HepG2 (cell line): Measurements from ENCODE around the gene UPB1. TPM values are rescaled to one million over a fixed set of nuclear protein-coding genes. Genes with fewer than 3 reads are reported as not detected.

Experiments
- ARID5B ChIP-seq: IDR thresholded peaks from 2 replicates; pipeline ENCODE4 v1.4.0; 2020; ENCODE audit warnings: mild to moderate bottlenecking, missing genetic modification reagents
- KLF11 ChIP-seq: IDR thresholded peaks from 2 replicates; pipeline ENCODE4 v1.6.1; 2016; ENCODE audit warnings: missing compliant biosample characterization
- MEIS1 ChIP-seq: sonication (generic); formaldehyde crosslinking; IDR thresholded peaks from 2 replicates; pipeline ENCODE4 v1.9.0; 2021; ENCODE audit warnings: mild to moderate bottlenecking, missing genetic modification reagents, moderate library complexity, borderline replicate concordance
- NFAT5 ChIP-seq: sonication (generic); formaldehyde crosslinking; IDR thresholded peaks from 2 replicates; pipeline ENCODE4 v1.4.0; 2020; ENCODE audit warnings: missing genetic modification reagents
- ZNF292 ChIP-seq: sonication (generic); formaldehyde crosslinking; IDR thresholded peaks from 2 replicates; pipeline ENCODE4 v1.8.1; 2022; ENCODE audit warnings: mild to moderate bottlenecking, low read depth, missing genetic modification reagents, borderline replicate concordance
- ZNF383 ChIP-seq: sonication (generic); formaldehyde crosslinking; IDR thresholded peaks from 2 replicates; pipeline ENCODE4 v1.4.0; 2020; ENCODE audit warnings: missing genetic modification reagents, mild to moderate bottlenecking, borderline replicate concordance
- ZNF761 ChIP-seq: sonication (generic); formaldehyde crosslinking; conservative IDR thresholded peaks from 2 replicates; pipeline ENCODE4 v1.4.0; 2020; ENCODE audit warnings: mild to moderate bottlenecking, missing genetic modification reagents
- ZSCAN5A ChIP-seq: sonication (generic); formaldehyde crosslinking; IDR thresholded peaks from 2 replicates; pipeline ENCODE4 v1.8.0; 2022; ENCODE audit warnings: mild to moderate bottlenecking, missing genetic modification reagents, borderline replicate concordance
- polyA plus RNA-seq, 8 experiments: library from polyadenylated mRNA; depleted of rRNA in 3 of 8; stranded (reverse) in 7 of 8; unstranded in 1 of 8; fragments of >200 nt; fragmentation: Illumina TruSeq in 4 of 8; extraction: Trizol in 4 of 8; gene quantifications; 2 replicates each; pipeline versions ENCODE4 v1.2.1 to v1.2.3, GENCODE V29; 2011 to 2016; ENCODE audit warnings: low read depth in 4 of 8, missing spikeins in 1 of 8, mixed read lengths in 1 of 8; ENCODE audit not compliant: insufficient read depth in 1 of 8
- total RNA-seq, 5 experiments: library from RNA; depleted of rRNA; stranded (reverse); fragments of >200 nt; fragmentation: Illumina TruSeq; extraction: Trizol; gene quantifications; 2 replicates each; pipeline ENCODE4 v1.2.3, GENCODE V29; 2016; ENCODE audit warnings: low read depth in 1 of 5
- TF ChIP-seq, protein P1 (sequence below): sonication (generic); formaldehyde crosslinking; IDR thresholded peaks from 2 replicates; pipeline ENCODE4 v1.4.0; 2020; ENCODE audit warnings: missing genetic modification reagents
- TF ChIP-seq, protein P2 (sequence below): sonication (generic); formaldehyde crosslinking; IDR thresholded peaks from 2 replicates; pipeline ENCODE4 v1.4.0; 2020; ENCODE audit warnings: mild to moderate bottlenecking, low read depth, missing genetic modification reagents
- TF ChIP-seq, protein P3 (sequence below): sonication (generic); formaldehyde crosslinking; IDR thresholded peaks from 2 replicates; pipeline ENCODE4 v1.5.0; 2020; ENCODE audit warnings: mild to moderate bottlenecking, missing genetic modification reagents, moderate library complexity

Gene UPB1
- total and polyA plus RNA-seq, 2 of the 13 experiments (the other 11 are each of a cell fraction or from before 2014, with no cell fraction given): 0.38 to 1.2 TPM

- TF ChIP-seq ZSCAN5A (CRISPR knock-in tag): no peak
- TF ChIP-seq, protein P1, sequence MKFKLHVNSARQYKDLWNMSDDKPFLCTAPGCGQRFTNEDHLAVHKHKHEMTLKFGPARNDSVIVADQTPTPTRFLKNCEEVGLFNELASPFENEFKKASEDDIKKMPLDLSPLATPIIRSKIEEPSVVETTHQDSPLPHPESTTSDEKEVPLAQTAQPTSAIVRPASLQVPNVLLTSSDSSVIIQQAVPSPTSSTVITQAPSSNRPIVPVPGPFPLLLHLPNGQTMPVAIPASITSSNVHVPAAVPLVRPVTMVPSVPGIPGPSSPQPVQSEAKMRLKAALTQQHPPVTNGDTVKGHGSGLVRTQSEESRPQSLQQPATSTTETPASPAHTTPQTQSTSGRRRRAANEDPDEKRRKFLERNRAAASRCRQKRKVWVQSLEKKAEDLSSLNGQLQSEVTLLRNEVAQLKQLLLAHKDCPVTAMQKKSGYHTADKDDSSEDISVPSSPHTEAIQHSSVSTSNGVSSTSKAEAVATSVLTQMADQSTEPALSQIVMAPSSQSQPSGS (CRISPR knock-in tag): no peak
- 0 out of 2 replicates have a peak, but pooled peaks have one; percentile 28 for TF ChIP-seq ZNF761 (CRISPR knock-in tag)
- 0 out of 2 replicates have a peak, but pooled peaks have one; percentile 68 for TF ChIP-seq ZNF383 (CRISPR knock-in tag)
- TF ChIP-seq MEIS1 (CRISPR knock-in tag): 0 out of 2 replicates have a peak, but pooled peaks have one; percentile 70
- TF ChIP-seq, protein P2, sequence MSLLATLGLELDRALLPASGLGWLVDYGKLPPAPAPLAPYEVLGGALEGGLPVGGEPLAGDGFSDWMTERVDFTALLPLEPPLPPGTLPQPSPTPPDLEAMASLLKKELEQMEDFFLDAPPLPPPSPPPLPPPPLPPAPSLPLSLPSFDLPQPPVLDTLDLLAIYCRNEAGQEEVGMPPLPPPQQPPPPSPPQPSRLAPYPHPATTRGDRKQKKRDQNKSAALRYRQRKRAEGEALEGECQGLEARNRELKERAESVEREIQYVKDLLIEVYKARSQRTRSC (CRISPR knock-in tag): peak; percentile 28; the same call in 1 of the 2 replicates
- TF ChIP-seq, protein P3, sequence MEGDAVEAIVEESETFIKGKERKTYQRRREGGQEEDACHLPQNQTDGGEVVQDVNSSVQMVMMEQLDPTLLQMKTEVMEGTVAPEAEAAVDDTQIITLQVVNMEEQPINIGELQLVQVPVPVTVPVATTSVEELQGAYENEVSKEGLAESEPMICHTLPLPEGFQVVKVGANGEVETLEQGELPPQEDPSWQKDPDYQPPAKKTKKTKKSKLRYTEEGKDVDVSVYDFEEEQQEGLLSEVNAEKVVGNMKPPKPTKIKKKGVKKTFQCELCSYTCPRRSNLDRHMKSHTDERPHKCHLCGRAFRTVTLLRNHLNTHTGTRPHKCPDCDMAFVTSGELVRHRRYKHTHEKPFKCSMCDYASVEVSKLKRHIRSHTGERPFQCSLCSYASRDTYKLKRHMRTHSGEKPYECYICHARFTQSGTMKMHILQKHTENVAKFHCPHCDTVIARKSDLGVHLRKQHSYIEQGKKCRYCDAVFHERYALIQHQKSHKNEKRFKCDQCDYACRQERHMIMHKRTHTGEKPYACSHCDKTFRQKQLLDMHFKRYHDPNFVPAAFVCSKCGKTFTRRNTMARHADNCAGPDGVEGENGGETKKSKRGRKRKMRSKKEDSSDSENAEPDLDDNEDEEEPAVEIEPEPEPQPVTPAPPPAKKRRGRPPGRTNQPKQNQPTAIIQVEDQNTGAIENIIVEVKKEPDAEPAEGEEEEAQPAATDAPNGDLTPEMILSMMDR: 0 out of 2 replicates have a peak, but pooled peaks have one; percentile 11
- no peak for TF ChIP-seq ARID5B (CRISPR knock-in tag)
- no peak for TF ChIP-seq NFAT5 (CRISPR knock-in tag)
- TF ChIP-seq ZNF292: peak; percentile 55; the same call in 1 of the 2 replicates
- no peak for TF ChIP-seq KLF11 (CRISPR knock-in tag)
Measured at GRCh38 chr22:24460418-24461089, 34.6 kb upstream of the UPB1 start (continued).
